Measurements from ENCODE around the gene PRDM16.

Gene PRDM16

DNA sequence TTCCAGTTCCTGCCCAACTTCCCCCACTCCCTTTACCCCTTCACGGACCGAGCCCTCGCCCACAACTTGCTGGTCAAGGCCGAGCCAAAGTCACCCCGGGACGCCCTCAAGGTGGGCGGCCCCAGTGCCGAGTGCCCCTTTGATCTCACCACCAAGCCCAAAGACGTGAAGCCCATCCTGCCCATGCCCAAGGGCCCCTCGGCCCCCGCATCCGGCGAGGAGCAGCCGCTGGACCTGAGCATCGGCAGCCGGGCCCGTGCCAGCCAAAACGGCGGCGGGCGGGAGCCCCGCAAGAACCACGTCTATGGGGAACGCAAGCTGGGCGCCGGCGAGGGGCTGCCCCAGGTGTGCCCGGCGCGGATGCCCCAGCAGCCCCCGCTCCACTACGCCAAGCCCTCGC lies 343.4 kb downstream of the PRDM16 start (continued):
- TF ChIP-seq CREB5 (CRISPR knock-in tag; IDR thresholded peaks at IDR 0.05; ENCODE audit: low read depth): no peak

DNA sequence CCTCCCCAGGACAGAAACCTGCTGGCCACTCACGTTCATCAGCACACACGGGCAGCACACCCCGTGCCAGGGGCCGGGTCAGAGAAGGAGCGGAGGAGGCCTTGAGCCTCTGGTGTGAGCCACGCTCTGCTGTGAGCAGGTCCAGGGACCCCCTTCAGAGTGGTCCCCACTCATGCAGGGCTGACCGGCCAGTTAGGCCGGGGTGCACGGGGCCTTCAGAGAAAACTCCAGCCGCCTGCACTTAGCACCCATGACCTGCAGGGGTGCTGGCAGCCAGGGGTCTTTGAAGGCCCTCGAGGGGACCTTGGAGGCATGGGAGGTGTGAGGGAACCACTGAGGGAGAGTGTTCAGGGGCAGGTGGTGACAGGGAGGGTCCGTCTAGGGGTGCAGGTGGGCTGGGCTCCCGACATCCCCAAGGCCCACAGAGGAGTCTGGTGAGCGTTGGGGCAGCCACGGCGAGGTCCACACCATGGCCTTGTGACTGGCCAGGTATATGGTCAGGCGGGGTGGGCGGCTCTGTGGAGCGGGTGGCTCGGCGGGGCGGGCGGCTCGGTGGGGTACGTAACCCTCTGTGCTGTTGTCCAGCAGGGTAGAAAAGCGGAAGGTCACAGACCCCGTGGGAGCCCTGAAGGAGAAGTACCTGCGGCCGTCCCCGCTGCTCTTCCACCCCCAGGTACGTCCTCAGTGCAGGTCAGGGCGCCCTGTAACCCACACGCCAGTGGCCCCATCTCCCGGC lies 345.1 kb downstream of the PRDM16 start:
- ATAC-seq: no peak
- TF ChIP-seq BACH2 (CRISPR knock-in tag; IDR thresholded peaks at IDR 0.05; ENCODE audit: borderline replicate concordance): no peak
- no peak for TF ChIP-seq ZNF70 (CRISPR knock-in tag; IDR thresholded peaks at IDR 0.05)
- no peak for TF ChIP-seq ISL1 (CRISPR knock-in tag; IDR thresholded peaks at IDR 0.05)
- TF ChIP-seq ZNF8 (CRISPR knock-in tag; IDR thresholded peaks at IDR 0.05): no peak
- no peak for TF ChIP-seq CREB5 (CRISPR knock-in tag; IDR thresholded peaks at IDR 0.05; ENCODE audit: low read depth)
- TF ChIP-seq, protein P1, sequence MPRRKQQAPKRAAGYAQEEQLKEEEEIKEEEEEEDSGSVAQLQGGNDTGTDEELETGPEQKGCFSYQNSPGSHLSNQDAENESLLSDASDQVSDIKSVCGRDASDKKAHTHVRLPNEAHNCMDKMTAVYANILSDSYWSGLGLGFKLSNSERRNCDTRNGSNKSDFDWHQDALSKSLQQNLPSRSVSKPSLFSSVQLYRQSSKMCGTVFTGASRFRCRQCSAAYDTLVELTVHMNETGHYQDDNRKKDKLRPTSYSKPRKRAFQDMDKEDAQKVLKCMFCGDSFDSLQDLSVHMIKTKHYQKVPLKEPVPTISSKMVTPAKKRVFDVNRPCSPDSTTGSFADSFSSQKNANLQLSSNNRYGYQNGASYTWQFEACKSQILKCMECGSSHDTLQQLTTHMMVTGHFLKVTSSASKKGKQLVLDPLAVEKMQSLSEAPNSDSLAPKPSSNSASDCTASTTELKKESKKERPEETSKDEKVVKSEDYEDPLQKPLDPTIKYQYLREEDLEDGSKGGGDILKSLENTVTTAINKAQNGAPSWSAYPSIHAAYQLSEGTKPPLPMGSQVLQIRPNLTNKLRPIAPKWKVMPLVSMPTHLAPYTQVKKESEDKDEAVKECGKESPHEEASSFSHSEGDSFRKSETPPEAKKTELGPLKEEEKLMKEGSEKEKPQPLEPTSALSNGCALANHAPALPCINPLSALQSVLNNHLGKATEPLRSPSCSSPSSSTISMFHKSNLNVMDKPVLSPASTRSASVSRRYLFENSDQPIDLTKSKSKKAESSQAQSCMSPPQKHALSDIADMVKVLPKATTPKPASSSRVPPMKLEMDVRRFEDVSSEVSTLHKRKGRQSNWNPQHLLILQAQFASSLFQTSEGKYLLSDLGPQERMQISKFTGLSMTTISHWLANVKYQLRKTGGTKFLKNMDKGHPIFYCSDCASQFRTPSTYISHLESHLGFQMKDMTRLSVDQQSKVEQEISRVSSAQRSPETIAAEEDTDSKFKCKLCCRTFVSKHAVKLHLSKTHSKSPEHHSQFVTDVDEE (CRISPR knock-in tag; IDR thresholded peaks at IDR 0.05): no peak
- TF ChIP-seq, protein P2, sequence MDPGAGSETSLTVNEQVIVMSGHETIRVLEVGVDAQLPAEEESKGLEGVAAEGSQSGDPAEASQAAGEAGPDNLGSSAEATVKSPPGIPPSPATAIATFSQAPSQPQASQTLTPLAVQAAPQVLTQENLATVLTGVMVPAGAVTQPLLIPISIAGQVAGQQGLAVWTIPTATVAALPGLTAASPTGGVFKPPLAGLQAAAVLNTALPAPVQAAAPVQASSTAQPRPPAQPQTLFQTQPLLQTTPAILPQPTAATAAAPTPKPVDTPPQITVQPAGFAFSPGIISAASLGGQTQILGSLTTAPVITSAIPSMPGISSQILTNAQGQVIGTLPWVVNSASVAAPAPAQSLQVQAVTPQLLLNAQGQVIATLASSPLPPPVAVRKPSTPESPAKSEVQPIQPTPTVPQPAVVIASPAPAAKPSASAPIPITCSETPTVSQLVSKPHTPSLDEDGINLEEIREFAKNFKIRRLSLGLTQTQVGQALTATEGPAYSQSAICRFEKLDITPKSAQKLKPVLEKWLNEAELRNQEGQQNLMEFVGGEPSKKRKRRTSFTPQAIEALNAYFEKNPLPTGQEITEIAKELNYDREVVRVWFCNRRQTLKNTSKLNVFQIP (CRISPR knock-in tag; IDR thresholded peaks at IDR 0.05; ENCODE audit: borderline replicate concordance, low read depth): no peak
- TF ChIP-seq ZC3H10 (CRISPR knock-in tag; IDR thresholded peaks at IDR 0.05): no peak
- TF ChIP-seq CSDC2 (CRISPR knock-in tag; IDR thresholded peaks at IDR 0.05): no peak
- TF ChIP-seq RARB (CRISPR knock-in tag; IDR thresholded peaks at IDR 0.05): no peak
- no peak for TF ChIP-seq PPARA (CRISPR knock-in tag; IDR thresholded peaks at IDR 0.05; ENCODE audit: borderline replicate concordance)

- no peak for TF ChIP-seq RARB (CRISPR knock-in tag; IDR thresholded peaks at IDR 0.05)
- TF ChIP-seq ISL1 (CRISPR knock-in tag; IDR thresholded peaks at IDR 0.05): no peak
- TF ChIP-seq ZNF70 (CRISPR knock-in tag; IDR thresholded peaks at IDR 0.05): no peak
- TF ChIP-seq ZC3H10 (CRISPR knock-in tag; IDR thresholded peaks at IDR 0.05): no peak
- TF ChIP-seq, protein P1 (CRISPR knock-in tag; IDR thresholded peaks at IDR 0.05): no peak
- no peak for TF ChIP-seq BACH2 (CRISPR knock-in tag; IDR thresholded peaks at IDR 0.05; ENCODE audit: borderline replicate concordance)
- no peak for TF ChIP-seq OSR1 (CRISPR knock-in tag; IDR thresholded peaks at IDR 0.05)
- no peak for TF ChIP-seq ARNTL (CRISPR knock-in tag; IDR thresholded peaks at IDR 0.05; ENCODE audit: borderline replicate concordance, low read depth)
- TF ChIP-seq TOX (CRISPR knock-in tag; IDR thresholded peaks at IDR 0.05; ENCODE audit: borderline replicate concordance): no peak
- TF ChIP-seq, protein P2 (CRISPR knock-in tag; IDR thresholded peaks at IDR 0.05; ENCODE audit: borderline replicate concordance, low read depth): no peak
- no peak for ATAC-seq
Observed at GRCh38 chr1:3415260-3416090, 346.5 kb downstream of the PRDM16 start.
